G401 (cell line): ENCODE results near the gene NELFE. TPM values are rescaled to one million over a fixed set of nuclear protein-coding genes. Genes with fewer than 3 reads are reported as not detected.
"Not testable (repeated sequence)": the region's sequence is repeated elsewhere in the genome, so short reads cannot be mapped to it uniquely, and the experiment has no call there.

ENCODE experiments used
- DNase-seq: peaks from one replicate; pipeline ENCODE4 v3.0.0-alpha.2; 2015; ENCODE audit warnings: low spot score
- in situ Hi-C: cut with HindIII; loops from 2 replicates; pipeline ENCODE4 v1.10.0; 2016; ENCODE audit warnings: low sequenced_read_pairs, mixed read lengths
- total RNA-seq: library from RNA; depleted of rRNA; stranded (reverse); fragments of >200 nt; shearing (Covaris generic); gene quantifications from 2 replicates; pipeline ENCODE4 v1.2.3, GENCODE V29; 2014

NELFE gene
- total RNA-seq, 1 experiment from 2014 or later: 183 TPM

DNA sequence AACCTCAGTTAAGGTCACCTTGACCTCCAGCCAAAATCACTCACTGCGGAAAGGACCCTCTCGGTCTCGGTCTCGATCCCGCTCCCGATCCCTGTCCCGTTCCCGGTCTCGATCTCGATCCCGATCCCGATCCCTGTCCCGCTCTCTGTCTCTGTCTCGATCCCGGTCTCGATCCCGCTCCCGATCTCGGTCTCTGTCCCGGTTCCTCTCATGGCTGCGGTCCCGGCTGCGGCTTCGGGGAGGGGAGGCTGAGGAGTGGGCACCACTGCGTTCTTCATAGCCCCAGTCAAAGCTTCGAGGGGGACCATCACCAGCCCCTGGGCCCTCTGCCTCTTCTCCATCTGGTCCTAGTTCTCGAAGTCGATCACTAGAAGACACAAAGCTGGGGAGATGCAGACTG lies 4.3 kb downstream of the NELFE start:
- DNase-seq: no peak
- in situ Hi-C loops: no loop called here

DNA sequence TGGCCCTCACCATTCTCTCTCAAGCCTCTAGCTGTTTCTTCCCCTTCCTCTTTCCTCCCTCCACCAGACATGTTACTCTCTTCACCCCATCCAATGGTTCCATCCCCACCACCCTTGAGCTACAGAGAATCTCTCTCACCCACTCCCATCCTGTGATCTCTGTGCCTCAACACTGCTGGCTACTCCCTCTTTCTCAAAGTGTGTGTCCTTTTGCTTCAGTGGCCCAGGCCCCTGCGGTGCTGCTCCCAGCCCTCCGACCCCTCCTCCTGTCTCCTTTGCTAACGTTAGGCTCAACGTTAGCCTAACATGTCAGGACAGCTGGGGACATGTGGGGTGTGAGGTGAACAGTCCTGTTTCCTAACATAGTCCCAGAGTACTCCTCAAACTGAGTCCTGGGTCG lies 5.9 kb downstream of the NELFE start:
- DNase-seq: no peak
- in situ Hi-C loops: no loop called here

DNA sequence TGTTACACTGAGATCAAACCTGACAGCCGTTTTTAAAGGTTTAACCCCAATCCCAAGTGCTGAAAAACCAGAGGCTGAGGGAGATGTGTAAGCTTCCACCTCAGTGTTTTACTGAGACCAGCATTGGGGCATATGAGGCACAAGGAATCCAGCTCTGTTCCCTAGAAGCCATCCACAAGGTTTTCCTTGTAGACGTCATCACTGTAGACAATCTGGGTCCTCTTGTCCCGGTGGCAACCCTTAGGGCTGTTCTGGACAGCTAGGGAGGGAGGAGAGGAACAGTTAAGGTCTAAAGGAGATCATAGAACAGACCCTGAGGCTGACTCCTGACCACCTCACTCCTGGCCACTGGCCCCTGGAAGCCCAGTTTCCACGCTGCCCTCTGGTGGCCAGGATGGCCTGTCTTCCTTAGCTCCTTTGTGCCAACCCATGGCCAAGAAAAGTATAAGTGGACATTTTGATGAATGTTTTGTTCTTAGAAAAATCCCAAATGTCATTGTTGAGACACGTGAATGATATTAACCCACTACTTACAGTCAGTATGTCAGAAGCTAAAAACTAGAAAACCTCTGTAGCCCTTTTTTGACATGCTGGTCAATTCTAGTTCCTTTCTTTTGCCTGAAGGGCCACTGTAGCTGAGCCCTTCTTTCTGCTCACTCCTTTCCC lies 6.5 kb downstream of the NELFE start:
- peak; percentile 57 for DNase-seq
- in situ Hi-C loops: no loop called here

DNA sequence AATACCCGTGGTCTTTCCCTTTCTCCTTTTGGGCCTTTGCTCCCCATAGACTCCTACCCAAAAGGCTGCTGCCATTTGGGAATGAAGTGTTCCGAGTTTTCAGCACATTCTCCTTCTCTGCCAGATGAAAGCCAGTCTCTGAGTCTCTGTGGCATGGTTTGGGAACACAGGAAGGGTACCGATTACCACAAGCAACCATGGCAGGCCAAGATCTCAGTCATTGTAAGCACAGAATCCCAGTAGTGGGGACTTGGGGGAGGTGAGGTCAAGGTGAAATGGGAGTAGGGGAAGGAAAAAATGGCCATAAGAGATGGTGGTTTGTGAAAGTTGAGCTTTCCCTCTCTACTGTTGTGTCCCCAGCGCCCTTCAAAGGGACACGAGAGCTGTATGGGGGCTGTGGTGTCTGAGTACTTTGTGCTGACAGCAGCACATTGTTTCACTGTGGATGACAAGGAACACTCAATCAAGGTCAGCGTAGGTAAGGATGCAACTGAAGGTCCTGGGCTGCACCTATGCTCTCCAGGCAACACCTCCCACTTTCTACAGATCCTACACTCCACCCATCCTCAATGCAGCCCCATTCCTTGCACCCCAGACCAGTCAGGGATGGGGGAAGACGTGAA lies 8.7 kb downstream of the NELFE start:
- in situ Hi-C loops: no loop called here

DNA sequence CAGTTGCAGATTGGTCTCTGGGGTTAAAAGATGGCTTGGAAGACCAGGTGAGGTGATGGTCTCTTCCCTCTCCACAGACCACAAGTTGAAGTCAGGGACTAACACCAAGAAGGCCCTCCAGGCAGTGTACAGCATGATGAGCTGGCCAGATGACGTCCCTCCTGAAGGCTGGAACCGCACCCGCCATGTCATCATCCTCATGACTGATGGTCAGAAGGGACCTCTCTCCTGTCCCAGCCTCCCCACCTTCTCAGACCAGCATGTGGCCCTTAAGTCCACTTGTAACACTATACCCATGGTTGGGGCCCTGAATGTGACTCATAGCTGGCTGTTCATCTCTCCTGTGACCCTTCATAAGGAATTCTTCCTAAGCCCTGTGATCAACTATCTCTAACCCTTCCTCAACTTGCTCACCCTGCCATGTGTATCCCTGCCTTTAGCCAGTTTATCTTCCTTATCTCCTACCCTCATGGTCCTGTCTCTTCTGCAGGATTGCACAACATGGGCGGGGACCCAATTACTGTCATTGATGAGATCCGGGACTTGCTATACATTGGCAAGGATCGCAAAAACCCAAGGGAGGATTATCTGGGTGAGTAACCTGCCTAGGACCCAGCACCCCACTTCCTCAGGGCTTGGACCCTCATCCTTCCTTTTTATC lies 9.9 kb downstream of the NELFE start:
- in situ Hi-C loops: no loop called here
- no peak for DNase-seq

More for the DNA sequence above, 8.7 kb downstream of the NELFE start:
- DNase-seq: no peak

DNA sequence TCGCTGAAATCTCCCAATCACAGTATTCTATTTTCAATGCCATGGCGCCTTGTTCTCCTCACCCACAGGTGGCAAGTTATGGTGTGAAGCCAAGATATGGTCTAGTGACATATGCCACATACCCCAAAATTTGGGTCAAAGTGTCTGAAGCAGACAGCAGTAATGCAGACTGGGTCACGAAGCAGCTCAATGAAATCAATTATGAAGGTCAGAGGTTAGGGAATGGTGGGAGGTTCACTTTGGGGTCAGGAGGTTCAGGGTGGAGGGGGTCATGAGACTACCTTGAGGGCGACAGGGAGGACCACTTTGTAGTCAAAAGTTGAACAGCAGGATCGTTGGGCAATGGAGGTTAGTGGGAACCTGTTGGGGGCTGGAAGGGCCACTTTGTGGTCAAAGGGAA lies 10.5 kb downstream of the NELFE start:
- in situ Hi-C loops: no loop called here
- DNase-seq: no peak

DNA sequence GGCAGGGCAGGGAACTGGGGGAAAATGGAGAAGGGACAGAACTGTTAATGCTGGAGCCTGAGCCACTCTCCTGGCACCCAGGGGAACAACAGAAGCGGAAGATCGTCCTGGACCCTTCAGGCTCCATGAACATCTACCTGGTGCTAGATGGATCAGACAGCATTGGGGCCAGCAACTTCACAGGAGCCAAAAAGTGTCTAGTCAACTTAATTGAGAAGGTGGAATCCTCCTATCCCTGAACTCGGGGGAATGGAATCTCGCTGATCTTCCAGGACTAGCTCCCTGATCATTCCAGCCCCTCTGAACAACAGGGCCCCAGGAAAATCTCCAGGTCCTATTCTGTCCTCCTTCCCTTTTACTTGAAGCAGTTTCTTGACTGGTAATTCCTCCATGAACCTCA lies 10.9 kb downstream of the NELFE start:
- no peak for DNase-seq
- in situ Hi-C loops: no loop called here

DNA sequence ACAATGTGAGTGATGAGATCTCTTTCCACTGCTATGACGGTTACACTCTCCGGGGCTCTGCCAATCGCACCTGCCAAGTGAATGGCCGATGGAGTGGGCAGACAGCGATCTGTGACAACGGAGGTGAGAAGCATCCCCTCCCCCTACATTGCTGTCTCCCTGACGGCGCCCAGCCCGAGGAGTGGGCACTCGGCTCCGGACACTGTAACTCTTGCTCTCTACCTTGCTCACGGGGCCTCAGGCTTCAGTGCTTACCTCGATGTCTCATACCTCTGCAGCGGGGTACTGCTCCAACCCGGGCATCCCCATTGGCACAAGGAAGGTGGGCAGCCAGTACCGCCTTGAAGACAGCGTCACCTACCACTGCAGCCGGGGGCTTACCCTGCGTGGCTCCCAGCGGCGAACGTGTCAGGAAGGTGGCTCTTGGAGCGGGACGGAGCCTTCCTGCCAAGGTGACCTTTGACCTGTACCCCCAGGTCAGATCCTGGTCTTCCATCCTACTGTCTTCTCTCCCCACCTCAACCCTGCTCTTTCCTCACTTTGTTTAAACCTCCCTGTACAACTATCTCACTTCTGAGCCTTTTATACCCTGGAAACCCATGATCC lies 11.6 kb downstream of the NELFE start:
- in situ Hi-C loops: no loop called here
- DNase-seq: no peak

DNA sequence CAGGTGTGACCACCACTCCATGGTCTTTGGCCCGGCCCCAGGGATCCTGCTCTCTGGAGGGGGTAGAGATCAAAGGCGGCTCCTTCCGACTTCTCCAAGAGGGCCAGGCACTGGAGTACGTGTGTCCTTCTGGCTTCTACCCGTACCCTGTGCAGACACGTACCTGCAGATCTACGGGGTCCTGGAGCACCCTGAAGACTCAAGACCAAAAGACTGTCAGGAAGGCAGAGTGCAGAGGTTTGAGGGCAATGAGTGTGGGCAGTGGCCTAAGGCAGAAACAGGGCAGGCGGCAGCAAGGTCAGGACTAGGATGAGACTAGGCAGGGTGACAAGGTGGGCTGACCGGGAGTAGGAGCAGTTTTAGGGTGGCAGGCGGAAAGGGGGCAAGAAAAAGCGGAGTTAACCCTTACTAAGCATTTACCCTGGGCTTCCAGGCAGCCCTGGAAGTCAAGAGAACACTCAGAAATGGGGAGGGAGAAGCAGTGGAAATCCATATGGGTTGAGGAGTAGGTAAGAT lies 12.3 kb downstream of the NELFE start:
- in situ Hi-C loops: no loop called here
- no peak for DNase-seq

DNA sequence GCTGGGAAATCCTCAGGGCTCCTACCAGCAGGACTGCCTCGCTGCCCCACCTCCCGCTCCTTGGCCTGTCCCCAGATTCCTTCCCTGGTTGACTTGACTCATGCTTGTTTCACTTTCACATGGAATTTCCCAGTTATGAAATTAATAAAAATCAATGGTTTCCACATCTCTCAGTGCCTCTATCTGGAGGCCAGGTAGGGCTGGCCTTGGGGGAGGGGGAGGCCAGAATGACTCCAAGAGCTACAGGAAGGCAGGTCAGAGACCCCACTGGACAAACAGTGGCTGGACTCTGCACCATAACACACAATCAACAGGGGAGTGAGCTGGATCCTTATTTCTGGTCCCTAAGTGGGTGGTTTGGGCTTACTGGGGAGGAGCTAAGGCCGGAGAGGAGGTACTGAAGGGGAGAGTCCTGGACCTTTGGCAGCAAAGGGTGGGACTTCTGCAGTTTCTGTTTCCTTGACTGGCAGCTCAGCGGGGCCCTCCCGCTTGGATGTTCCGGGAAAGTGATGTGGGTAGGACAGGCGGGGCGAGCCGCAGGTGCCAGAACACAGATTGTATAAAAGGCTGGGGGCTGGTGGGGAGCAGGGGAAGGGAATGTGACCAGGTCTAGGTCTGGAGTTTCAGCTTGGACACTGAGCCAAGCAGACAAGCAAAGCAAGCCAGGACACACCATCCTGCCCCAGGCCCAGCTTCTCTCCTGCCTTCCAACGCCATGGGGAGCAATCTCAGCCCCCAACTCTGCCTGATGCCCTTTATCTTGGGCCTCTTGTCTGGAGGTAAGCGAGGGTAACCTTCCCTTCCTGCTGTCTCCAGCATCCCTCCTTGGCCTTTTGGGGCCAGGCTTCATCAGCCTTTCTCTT lies 13.0 kb downstream of the NELFE start, which contains the start of gene CFB:
Gene CFB (plus strand): TSS at position 589 of the 863 bp plus-strand sequence. CDS start 127 bp downstream, at position 716.
- no peak for DNase-seq
- in situ Hi-C loops: no loop called here

DNA sequence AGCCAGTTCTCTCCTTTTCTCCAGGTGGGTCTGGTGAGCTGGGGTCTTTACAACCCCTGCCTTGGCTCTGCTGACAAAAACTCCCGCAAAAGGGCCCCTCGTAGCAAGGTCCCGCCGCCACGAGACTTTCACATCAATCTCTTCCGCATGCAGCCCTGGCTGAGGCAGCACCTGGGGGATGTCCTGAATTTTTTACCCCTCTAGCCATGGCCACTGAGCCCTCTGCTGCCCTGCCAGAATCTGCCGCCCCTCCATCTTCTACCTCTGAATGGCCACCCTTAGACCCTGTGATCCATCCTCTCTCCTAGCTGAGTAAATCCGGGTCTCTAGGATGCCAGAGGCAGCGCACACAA lies 13.6 kb downstream of the NELFE start:
- no peak for DNase-seq
- in situ Hi-C loops: no loop called here

DNA sequence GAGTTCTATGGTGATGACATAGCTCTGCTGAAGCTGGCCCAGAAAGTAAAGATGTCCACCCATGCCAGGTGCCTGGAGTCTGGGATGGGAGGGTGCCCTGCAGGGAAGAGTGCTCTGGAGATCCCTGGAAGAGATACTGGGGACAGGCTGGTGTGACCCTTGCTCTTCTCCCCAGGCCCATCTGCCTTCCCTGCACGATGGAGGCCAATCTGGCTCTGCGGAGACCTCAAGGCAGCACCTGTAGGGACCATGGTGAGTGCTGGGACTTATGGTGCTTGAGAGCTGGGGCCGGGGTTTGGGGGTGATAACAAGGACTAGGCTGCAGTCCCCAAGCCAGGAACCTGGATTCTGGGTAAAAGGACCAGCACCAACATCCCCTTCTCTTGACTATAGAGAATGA lies 15.0 kb downstream of the NELFE start:
- in situ Hi-C loops: no loop called here
- DNase-seq: no peak

DNA sequence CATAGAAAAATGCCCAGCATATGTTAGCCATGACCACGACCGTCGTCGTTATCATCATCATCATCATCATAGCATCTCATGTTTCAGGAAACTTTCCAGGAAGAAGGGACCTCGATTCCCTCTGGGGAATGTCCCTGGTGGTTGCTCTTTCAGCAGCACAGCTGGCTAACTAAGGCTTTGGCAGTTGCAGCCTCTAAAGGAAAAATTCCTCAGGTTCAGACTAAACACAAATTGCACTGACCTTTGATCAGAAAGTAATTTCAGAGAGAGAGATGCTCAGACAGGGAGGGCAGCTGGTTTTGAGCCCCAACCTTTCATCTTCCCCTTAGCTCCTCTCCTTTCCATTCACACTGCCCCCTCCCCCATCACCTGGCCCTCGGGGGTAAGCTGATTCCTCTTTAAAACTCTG lies 18.5 kb downstream of the NELFE start:
- in situ Hi-C loops: no loop called here
- DNase-seq: no peak

DNA sequence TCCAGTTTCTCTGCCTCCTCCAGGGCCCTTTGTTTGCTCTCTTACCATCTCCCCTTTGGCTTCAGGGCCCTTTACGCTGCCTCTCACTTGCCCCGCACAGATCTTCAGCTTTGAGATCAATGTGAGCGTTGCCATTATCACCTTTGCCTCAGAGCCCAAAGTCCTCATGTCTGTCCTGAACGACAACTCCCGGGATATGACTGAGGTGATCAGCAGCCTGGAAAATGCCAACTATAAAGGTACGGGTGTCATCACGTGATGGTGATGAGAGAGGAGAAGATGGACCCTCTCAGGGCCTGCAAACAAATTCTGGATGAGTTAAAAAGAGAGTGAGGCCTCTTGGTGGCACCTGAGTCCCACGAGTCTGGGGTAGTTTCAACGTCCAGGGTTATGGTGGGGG lies 22.9 kb downstream of the NELFE start:
- no peak for DNase-seq
- in situ Hi-C loops: no loop called here

DNA sequence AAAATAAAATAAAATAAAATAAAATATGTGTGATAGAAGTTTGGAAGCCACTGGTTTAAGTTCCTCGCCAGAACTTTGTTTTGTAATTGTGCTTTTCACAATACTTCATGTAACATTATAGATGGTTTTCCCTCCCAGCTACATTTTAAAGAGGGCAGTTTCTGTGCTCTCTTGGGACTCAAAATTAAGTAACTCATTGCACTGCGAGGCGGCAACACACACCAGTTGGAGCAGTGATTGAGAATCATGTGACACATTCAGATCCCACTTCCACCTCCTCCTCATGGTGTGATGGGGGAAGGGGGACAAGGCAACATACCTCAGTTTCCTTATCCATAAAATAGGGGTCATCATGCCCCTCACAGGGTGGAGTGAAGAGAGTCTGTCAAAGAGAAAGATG lies 23.8 kb downstream of the NELFE start:
- no peak for DNase-seq

DNA sequence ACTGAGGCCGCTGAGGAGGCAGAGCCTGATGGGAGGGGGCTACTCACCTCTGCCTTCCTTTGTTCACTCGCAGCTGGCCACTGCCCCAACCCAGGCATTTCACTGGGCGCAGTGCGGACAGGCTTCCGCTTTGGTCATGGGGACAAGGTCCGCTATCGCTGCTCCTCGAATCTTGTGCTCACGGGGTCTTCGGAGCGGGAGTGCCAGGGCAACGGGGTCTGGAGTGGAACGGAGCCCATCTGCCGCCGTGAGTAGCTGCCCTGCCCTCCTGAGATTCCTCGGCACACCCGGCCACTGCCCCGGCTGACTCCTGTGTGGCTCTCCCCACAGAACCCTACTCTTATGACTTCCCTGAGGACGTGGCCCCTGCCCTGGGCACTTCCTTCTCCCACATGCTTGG lies 25.2 kb downstream of the NELFE start:
- DNase-seq: no peak
- in situ Hi-C loops: no loop called here

More for the DNA sequence above, 23.8 kb downstream of the NELFE start:
- in situ Hi-C loops: no loop called here

DNA sequence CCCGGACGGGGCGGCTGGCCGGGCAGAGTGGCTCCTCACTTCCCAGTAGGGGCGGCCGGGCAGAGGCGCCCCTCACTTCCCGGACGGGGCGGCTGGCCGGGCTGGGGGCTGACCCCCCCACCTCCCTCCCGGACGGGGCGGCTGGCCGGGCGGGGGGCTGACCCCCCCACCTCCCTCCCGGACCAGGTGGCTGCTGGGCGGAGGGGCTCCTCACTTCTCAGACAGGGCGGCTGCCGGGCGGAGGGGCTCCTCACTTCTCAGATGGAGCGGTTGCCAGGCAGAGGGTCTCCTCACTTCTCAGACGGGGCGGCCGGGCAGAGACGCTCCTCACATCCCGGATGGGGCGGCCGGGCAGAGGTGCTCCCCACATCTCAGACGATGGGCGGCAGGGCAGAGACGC lies 26.6 kb downstream of the NELFE start:
- in situ Hi-C loops: not testable (repeated sequence)

DNA sequence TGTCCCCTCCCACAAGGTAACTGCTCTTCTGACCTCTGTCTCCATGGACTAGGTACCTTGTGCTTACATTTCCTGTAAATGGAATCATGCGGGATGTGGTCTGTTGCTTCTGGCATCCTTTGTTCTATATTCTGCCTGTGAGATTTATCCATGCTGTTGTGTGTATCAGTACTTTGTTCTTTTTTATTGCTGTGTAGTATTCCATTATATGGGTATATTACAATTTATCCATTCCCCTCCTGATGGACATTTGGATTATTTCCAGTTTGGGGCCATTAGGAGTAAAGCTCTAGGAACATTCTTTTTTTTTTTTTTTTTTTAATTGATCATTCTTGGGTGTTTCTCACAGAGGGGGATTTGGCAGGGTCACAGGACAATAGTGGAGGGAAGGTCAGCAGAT lies 27.8 kb downstream of the NELFE start:
- in situ Hi-C loops: no loop called here
- no peak for DNase-seq

More for the DNA sequence above, 26.6 kb downstream of the NELFE start:
- not testable (repeated sequence) for DNase-seq

DNA sequence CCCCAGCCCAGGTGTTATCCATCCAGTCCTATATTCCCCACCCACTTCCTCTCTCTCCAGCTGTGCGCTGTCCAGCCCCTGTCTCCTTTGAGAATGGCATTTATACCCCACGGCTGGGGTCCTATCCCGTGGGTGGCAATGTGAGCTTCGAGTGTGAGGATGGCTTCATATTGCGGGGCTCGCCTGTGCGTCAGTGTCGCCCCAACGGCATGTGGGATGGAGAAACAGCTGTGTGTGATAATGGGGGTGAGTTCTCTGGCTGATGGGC lies 30.2 kb downstream of the NELFE start:
- in situ Hi-C loops: no loop called here
- DNase-seq: no peak
